ENCODE results near the gene IFT74. TPM values are rescaled to one million over a fixed set of nuclear protein-coding genes. Genes with fewer than 3 reads are reported as not detected.

IFT74 gene
- total and polyA plus RNA-seq, 10 of the 15 experiments (the other 5 are each of a cell fraction or from before 2014, with no cell fraction given) = 7.6 to 15.4 (median 12.3) TPM

DNA sequence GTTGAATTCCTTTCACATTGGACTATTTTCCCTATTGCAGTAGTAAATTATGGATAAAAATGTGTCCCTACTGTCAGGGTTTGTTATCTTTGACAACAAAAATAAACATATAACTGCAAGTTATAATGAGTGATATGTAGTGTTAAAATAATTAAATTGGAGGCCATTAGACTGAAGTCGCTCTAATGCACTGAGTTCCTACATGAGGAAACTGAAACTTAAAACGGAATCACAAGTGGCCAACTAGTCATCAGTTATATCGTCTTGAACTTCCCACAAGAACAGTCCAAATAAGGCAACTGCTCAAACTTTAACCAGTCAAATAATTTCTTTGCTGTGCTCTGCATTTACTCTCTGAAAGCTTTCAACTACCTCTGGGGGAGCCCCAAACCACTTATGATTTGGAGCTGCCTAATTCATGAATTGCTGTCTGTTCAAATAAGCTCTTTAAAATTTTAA, 2.1 kb upstream of the IFT74 start (continued):
- TF ChIP-seq, protein P1, sequence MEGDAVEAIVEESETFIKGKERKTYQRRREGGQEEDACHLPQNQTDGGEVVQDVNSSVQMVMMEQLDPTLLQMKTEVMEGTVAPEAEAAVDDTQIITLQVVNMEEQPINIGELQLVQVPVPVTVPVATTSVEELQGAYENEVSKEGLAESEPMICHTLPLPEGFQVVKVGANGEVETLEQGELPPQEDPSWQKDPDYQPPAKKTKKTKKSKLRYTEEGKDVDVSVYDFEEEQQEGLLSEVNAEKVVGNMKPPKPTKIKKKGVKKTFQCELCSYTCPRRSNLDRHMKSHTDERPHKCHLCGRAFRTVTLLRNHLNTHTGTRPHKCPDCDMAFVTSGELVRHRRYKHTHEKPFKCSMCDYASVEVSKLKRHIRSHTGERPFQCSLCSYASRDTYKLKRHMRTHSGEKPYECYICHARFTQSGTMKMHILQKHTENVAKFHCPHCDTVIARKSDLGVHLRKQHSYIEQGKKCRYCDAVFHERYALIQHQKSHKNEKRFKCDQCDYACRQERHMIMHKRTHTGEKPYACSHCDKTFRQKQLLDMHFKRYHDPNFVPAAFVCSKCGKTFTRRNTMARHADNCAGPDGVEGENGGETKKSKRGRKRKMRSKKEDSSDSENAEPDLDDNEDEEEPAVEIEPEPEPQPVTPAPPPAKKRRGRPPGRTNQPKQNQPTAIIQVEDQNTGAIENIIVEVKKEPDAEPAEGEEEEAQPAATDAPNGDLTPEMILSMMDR (IDR thresholded peaks at IDR 0.05 in 2 of 3, conservative IDR thresholded peaks at IDR 0.05 in 1 of 3; ENCODE audit: control insufficient read depth in 2 of 3, extremely low read depth in 1 of 3, insufficient read depth in 1 of 3, low read depth in 3 of 3, low read length in 3 of 3) = 0 out of 6 replicates have a peak, but pooled peaks of 1 of the 3 experiments have one; percentile 15
- TF ChIP-seq CHD4 (IDR thresholded peaks at IDR 0.05) (no peak), RB1 (IDR thresholded peaks at IDR 0.05; ENCODE audit: borderline replicate concordance) (no peak), RELA (IDR thresholded peaks at IDR 0.05; ENCODE audit: borderline replicate concordance, partially characterized antibody) (no peak)

GRCh38 chr9:26955222-26955903, 849 bp upstream of the IFT74 start:
- no TSS peak for BruUV-seq (replicated peaks)
- in situ Hi-C loops (cut with MboI) (no loop called here), intact Hi-C loops (cut with micrococcal nuclease; ENCODE audit: unreplicated experiment) (no loop called here)
- Histone ChIP-seq H3K27me3 (replicated peaks in 1 of 2; ENCODE audit: control insufficient read depth in 2 of 2, insufficient read depth in 2 of 2, low read length in 1 of 2) (no peaks in the 10 kb centered on the region), H3K4me3 (peak overlapping the region; percentile 77), H3K79me2 (ENCODE audit: control insufficient read depth, insufficient read depth, low read length) (peaks cover 2% of the 10 kb centered on the region), H3K4me1 (ENCODE audit: control insufficient read depth, insufficient read depth, low read length) (no peaks in the 10 kb centered on the region), H2AFZ (ENCODE audit: control insufficient read depth, low read depth, low read length) (peak overlapping the region; percentile 99), H3K36me3 (ENCODE audit: control insufficient read depth in 2 of 2, insufficient read depth in 2 of 2, low read length in 1 of 2) (no peaks in the 10 kb centered on the region), H3K4me2 (ENCODE audit: control insufficient read depth, insufficient read depth) (peak overlapping the region; percentile 92), H3K9me3 (replicated peaks; ENCODE audit: control insufficient read depth, insufficient read depth, low read length) (no peaks in the 10 kb centered on the region), H3K9ac (ENCODE audit: control insufficient read depth, insufficient read depth, low read length) (peak overlapping the region; percentile 91), H4K20me1 (ENCODE audit: control insufficient read depth, insufficient read depth) (no peaks in the 10 kb centered on the region), H3K27ac (ENCODE audit: control insufficient read depth, insufficient read depth) (peak overlapping the region; percentile 83)
- FAIRE-seq (no peak), ATAC-seq (peak; percentile 23), DNase-seq (ENCODE audit: low read depth, low spot score) (no peak)
- CTCF ChIA-PET = interaction anchor here (0.6 to 1.5 kb wide), 12 partner anchors 8 to 485 kb away, joined by 3 to 10 read pairs (median 5); partner anchors contain the start of genes CAAP1 and PLAA
- SMC1A ChIA-PET (ENCODE audit: uncharacterized antibody, unreplicated experiment) = interaction anchor here (0.6 to 3.2 kb wide), 16 partner anchors 8 to 532 kb away, joined by 3 to 24 read pairs (median 4); no protein-coding TSS in a partner anchor
- WGBS (ENCODE audit: insufficient coverage, insufficient replicate concordance, low lambda C conversion rate, missing lambda C conversion rate) = 41% methylated on average over 4 of the region's 4 CpGs
- POLR2A ChIA-PET = interaction anchor here (0.6 to 2.9 kb wide), 12 partner anchors 9 to 804 kb away, joined by 3 to 25 read pairs (median 5); partner anchors contain the start of genes CAAP1 and PLAA
- RAD21 ChIA-PET (ENCODE audit: unreplicated experiment) = interaction anchor here (1.0 to 2.0 kb wide), 8 partner anchors 9 to 581 kb away, joined by 3 to 10 read pairs (median 4); partner anchors contain the start of gene PLAA
- TF ChIP-seq, protein P2, sequence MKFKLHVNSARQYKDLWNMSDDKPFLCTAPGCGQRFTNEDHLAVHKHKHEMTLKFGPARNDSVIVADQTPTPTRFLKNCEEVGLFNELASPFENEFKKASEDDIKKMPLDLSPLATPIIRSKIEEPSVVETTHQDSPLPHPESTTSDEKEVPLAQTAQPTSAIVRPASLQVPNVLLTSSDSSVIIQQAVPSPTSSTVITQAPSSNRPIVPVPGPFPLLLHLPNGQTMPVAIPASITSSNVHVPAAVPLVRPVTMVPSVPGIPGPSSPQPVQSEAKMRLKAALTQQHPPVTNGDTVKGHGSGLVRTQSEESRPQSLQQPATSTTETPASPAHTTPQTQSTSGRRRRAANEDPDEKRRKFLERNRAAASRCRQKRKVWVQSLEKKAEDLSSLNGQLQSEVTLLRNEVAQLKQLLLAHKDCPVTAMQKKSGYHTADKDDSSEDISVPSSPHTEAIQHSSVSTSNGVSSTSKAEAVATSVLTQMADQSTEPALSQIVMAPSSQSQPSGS (IDR thresholded peaks at IDR 0.05; ENCODE audit: low read length) = 0 out of 2 replicates have a peak, but pooled peaks have one; percentile 5
- TF ChIP-seq, protein P3, sequence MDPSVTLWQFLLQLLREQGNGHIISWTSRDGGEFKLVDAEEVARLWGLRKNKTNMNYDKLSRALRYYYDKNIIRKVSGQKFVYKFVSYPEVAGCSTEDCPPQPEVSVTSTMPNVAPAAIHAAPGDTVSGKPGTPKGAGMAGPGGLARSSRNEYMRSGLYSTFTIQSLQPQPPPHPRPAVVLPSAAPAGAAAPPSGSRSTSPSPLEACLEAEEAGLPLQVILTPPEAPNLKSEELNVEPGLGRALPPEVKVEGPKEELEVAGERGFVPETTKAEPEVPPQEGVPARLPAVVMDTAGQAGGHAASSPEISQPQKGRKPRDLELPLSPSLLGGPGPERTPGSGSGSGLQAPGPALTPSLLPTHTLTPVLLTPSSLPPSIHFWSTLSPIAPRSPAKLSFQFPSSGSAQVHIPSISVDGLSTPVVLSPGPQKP (IDR thresholded peaks at IDR 0.05; ENCODE audit: low read depth, low read length) = no peak
- TF ChIP-seq IKZF2 (IDR thresholded peaks at IDR 0.05) (peak in 1 of 2 experiments; percentile 36; a peak in 2 of 4 replicates), MXI1 (IDR thresholded peaks at IDR 0.05; ENCODE audit: low read depth, low read length) (no peak), USF1 (IDR thresholded peaks at IDR 0.05; ENCODE audit: borderline replicate concordance, extremely low read length, insufficient read depth, low read depth, low read length) (no peak), NFIC (IDR thresholded peaks at IDR 0.05; ENCODE audit: low read depth, low read length) (no peak), SPI1 (IDR thresholded peaks at IDR 0.05; ENCODE audit: borderline replicate concordance, insufficient read depth, low read depth, low read length) (peak; percentile 78), KDM1A (IDR thresholded peaks at IDR 0.05; ENCODE audit: borderline replicate concordance) (no peak)
- TF ChIP-seq, protein P4, sequence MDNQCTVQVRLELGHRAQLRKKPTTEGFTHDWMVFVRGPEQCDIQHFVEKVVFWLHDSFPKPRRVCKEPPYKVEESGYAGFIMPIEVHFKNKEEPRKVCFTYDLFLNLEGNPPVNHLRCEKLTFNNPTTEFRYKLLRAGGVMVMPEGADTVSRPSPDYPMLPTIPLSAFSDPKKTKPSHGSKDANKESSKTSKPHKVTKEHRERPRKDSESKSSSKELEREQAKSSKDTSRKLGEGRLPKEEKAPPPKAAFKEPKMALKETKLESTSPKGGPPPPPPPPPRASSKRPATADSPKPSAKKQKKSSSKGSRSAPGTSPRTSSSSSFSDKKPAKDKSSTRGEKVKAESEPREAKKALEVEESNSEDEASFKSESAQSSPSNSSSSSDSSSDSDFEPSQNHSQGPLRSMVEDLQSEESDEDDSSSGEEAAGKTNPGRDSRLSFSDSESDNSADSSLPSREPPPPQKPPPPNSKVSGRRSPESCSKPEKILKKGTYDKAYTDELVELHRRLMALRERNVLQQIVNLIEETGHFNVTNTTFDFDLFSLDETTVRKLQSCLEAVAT (IDR thresholded peaks at IDR 0.05) = peak; percentile 26; the same call in 1 of the 2 replicates

All from GM12878 (cell line).